Measurements from ENCODE around the gene LRRC7. TPM values are rescaled to one million over a fixed set of nuclear protein-coding genes. Genes with fewer than 3 reads are reported as not detected.

Gene LRRC7
- total RNA-seq, 1 experiment from 2014 or later: not detected

DNA sequence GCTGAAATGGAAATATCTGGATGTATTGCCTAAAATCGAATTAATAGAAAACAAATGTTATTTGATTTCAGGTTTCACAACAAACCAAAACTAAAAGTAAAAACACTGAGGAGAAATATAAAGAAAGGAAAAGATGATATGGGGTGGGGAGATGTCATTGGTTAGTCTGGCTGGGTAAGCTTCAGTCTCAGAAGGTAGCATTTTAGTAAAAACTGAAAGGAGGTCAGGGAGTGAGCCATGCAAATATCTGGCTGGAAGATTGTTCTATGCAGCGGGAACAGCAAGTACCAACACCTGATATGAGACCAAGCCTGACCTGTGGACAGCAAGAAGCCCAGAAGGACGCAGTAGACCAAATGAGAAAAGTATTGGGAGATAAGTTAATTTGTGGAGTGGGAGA, 373.1 kb downstream of the LRRC7 start:
- Histone ChIP-seq H3K4me3 (ENCODE audit: low read depth in 2 of 2, low read length in 2 of 2) (no peak overlapping the region), H3K27me3 (ENCODE audit: control insufficient read depth, insufficient read depth, low read length) (no peaks in the 10 kb centered on the region), H3K27ac (ENCODE audit: low read length) (no peak overlapping the region), H3K36me3 (ENCODE audit: control insufficient read depth, insufficient read depth, low read length) (no peaks in the 10 kb centered on the region), H3K4me1 (ENCODE audit: control insufficient read depth, insufficient read depth, low read length) (no peaks in the 10 kb centered on the region), H3K9me3 (ENCODE audit: control insufficient read depth, insufficient read depth, low read depth, low read length) (no peaks in the 10 kb centered on the region)
- TF ChIP-seq, protein P1, sequence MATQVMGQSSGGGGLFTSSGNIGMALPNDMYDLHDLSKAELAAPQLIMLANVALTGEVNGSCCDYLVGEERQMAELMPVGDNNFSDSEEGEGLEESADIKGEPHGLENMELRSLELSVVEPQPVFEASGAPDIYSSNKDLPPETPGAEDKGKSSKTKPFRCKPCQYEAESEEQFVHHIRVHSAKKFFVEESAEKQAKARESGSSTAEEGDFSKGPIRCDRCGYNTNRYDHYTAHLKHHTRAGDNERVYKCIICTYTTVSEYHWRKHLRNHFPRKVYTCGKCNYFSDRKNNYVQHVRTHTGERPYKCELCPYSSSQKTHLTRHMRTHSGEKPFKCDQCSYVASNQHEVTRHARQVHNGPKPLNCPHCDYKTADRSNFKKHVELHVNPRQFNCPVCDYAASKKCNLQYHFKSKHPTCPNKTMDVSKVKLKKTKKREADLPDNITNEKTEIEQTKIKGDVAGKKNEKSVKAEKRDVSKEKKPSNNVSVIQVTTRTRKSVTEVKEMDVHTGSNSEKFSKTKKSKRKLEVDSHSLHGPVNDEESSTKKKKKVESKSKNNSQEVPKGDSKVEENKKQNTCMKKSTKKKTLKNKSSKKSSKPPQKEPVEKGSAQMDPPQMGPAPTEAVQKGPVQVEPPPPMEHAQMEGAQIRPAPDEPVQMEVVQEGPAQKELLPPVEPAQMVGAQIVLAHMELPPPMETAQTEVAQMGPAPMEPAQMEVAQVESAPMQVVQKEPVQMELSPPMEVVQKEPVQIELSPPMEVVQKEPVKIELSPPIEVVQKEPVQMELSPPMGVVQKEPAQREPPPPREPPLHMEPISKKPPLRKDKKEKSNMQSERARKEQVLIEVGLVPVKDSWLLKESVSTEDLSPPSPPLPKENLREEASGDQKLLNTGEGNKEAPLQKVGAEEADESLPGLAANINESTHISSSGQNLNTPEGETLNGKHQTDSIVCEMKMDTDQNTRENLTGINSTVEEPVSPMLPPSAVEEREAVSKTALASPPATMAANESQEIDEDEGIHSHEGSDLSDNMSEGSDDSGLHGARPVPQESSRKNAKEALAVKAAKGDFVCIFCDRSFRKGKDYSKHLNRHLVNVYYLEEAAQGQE (IDR thresholded peaks at IDR 0.05; ENCODE audit: insufficient read depth in 1 of 2, low read depth in 2 of 2, low read length in 1 of 2): no peak
- TF ChIP-seq SIN3A (IDR thresholded peaks at IDR 0.05; ENCODE audit: borderline replicate concordance, insufficient read depth, low read depth, low read length): no peak
- TF ChIP-seq POLR2AphosphoS5 (IDR thresholded peaks at IDR 0.05; ENCODE audit: low read depth, low read length): no peak
- TF ChIP-seq TCF7L2 (IDR thresholded peaks at IDR 0.05; ENCODE audit: low read depth, low read length): no peak
- TF ChIP-seq, protein P2, sequence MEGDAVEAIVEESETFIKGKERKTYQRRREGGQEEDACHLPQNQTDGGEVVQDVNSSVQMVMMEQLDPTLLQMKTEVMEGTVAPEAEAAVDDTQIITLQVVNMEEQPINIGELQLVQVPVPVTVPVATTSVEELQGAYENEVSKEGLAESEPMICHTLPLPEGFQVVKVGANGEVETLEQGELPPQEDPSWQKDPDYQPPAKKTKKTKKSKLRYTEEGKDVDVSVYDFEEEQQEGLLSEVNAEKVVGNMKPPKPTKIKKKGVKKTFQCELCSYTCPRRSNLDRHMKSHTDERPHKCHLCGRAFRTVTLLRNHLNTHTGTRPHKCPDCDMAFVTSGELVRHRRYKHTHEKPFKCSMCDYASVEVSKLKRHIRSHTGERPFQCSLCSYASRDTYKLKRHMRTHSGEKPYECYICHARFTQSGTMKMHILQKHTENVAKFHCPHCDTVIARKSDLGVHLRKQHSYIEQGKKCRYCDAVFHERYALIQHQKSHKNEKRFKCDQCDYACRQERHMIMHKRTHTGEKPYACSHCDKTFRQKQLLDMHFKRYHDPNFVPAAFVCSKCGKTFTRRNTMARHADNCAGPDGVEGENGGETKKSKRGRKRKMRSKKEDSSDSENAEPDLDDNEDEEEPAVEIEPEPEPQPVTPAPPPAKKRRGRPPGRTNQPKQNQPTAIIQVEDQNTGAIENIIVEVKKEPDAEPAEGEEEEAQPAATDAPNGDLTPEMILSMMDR (IDR thresholded peaks at IDR 0.05): no peak
- POLR2A ChIA-PET: no interaction called here
- DNase-seq (ENCODE audit: low read depth, low spot score) (no peak), ATAC-seq (no peak)
- in situ Hi-C loops (cut with HindIII; ENCODE audit: low pct_unique_long_range_greater_than_20kb, low sequenced_read_pairs): no loop called here
- intact Hi-C loops (cut with micrococcal nuclease; ENCODE audit: unreplicated experiment): no loop called here
- no TSS peak for BruUV-seq (replicated peaks)
- CTCF ChIA-PET: no interaction called here

DNA sequence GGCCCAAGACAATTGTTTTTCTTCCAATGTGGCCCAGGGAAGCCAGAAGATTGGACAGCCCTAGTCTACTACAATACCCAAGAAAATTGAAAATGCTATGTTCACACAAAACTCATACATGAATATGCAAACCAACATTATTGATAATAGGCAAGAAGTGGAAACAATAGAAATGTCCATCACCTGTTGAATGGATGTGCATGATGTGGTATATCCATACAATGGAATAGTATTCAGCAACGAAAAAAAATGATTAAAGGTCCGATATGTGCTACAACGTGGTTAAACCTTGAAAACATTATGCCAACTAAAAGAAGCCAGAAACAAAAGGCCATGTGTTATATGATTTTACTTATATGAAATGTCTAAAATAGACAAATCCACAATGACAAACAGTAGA, 375.3 kb downstream of the LRRC7 start:
- H3K9me3 ChIP-seq (ENCODE audit: control insufficient read depth, insufficient read depth, low read depth, low read length): no peaks in the 10 kb centered on the region
- no peak overlapping the region for H3K27ac ChIP-seq (ENCODE audit: low read length)
- ATAC-seq: no peak
- no peak overlapping the region for H3K4me3 ChIP-seq (ENCODE audit: low read depth in 2 of 2, low read length in 2 of 2)
- H3K27me3 ChIP-seq (ENCODE audit: control insufficient read depth, insufficient read depth, low read length): no peaks in the 10 kb centered on the region
- ChIA-PET POLR2A (interaction anchor here (0.8 kb wide), 1 partner anchor 1028 kb away, joined by 9 read pairs; no protein-coding TSS in a partner anchor), CTCF (no interaction called here)
- no peak for DNase-seq (ENCODE audit: low read depth, low spot score)
- in situ Hi-C loops (cut with HindIII; ENCODE audit: low pct_unique_long_range_greater_than_20kb, low sequenced_read_pairs): no loop called here
- H3K36me3 ChIP-seq (ENCODE audit: control insufficient read depth, insufficient read depth, low read length): no peaks in the 10 kb centered on the region
- no TSS peak for BruUV-seq (replicated peaks)
- TF ChIP-seq SIN3A (IDR thresholded peaks at IDR 0.05; ENCODE audit: borderline replicate concordance, insufficient read depth, low read depth, low read length) (no peak), POLR2AphosphoS5 (IDR thresholded peaks at IDR 0.05; ENCODE audit: low read depth, low read length) (no peak), TCF7L2 (IDR thresholded peaks at IDR 0.05; ENCODE audit: low read depth, low read length) (no peak)
- TF ChIP-seq, protein P1 (IDR thresholded peaks at IDR 0.05; ENCODE audit: insufficient read depth in 1 of 2, low read depth in 2 of 2, low read length in 1 of 2): no peak
- TF ChIP-seq, protein P2 (IDR thresholded peaks at IDR 0.05): no peak
- intact Hi-C loops (cut with micrococcal nuclease; ENCODE audit: unreplicated experiment): no loop called here
- no peaks in the 10 kb centered on the region for H3K4me1 ChIP-seq (ENCODE audit: control insufficient read depth, insufficient read depth, low read length)

Data from Panc1 (cell line).